Neural cell (in vitro differentiated cells): ENCODE results near the gene GLRX. TPM values are rescaled to one million over a fixed set of nuclear protein-coding genes. Genes with fewer than 3 reads are reported as not detected.

Experiments used
- H2AFZ ChIP-seq: fragments of 200-600, 300-800 bp; sonication (generic), shearing (Covaris generic); 2 replicates; pipeline ENCODE4 v1.6.0; 2014; ENCODE audit warnings: low read depth, mild to moderate bottlenecking, antibody characterized with exemption, low read length, moderate library complexity
- H3F3A ChIP-seq: fragments of 200-600 bp; shearing (Covaris generic); 2 replicates; pipeline ENCODE4 v1.6.1; 2016; ENCODE audit warnings: mild to moderate bottlenecking, moderate library complexity, mixed read lengths, antibody characterized with exemption, low read length; ENCODE audit not compliant: insufficient read depth, poor library complexity, severe bottlenecking
- H3K27ac ChIP-seq: fragments of 200-600, 300-800 bp; sonication (generic), shearing (Covaris generic); 2 replicates; pipeline ENCODE4 v1.5.1; 2014; ENCODE audit warnings: mild to moderate bottlenecking, low read length, moderate library complexity
- H3K27me3 ChIP-seq: fragments of 300-800, 200-600 bp; sonication (generic), shearing (Covaris generic); 2 replicates; pipeline ENCODE4 v1.6.0; 2014; ENCODE audit warnings: mild to moderate bottlenecking, low read depth, low read length, moderate library complexity; ENCODE audit not compliant: insufficient read depth
- H3K36me3 ChIP-seq: fragments of 300-800, 200-600 bp; sonication (generic), shearing (Covaris generic); 2 replicates; pipeline ENCODE4 v1.5.1; 2014; ENCODE audit warnings: mild to moderate bottlenecking, antibody characterized with exemption, low read length, moderate library complexity; ENCODE audit not compliant: insufficient read depth
- H3K4me2 ChIP-seq: fragments of 300-800, 200-600 bp; sonication (generic), shearing (Covaris generic); 2 replicates; pipeline ENCODE4 v1.6.0; 2014; ENCODE audit warnings: mild to moderate bottlenecking, low read length
- H3K4me3 ChIP-seq: fragments of 300-800, 200-600 bp; sonication (generic), shearing (Covaris generic); 2 replicates; pipeline ENCODE4 v1.5.1; 2014; ENCODE audit warnings: mild to moderate bottlenecking, low read length, moderate library complexity
- H3K79me2 ChIP-seq: fragments of 200-600 bp; shearing (Covaris generic); replicated peaks from 2 replicates; pipeline ENCODE4 v1.6.0; 2014; ENCODE audit warnings: mild to moderate bottlenecking, low read length, moderate library complexity; ENCODE audit not compliant: insufficient read depth
- H3K9ac ChIP-seq: fragments of 300-800, 200-600 bp; sonication (generic), shearing (Covaris generic); 2 replicates; pipeline ENCODE4 v1.6.1; 2016; ENCODE audit warnings: mild to moderate bottlenecking, low read length, mixed read lengths
- H3K9me2 ChIP-seq: fragments of 200-600 bp; shearing (Covaris generic); 2 replicates; pipeline ENCODE4 v1.6.1; 2016; ENCODE audit warnings: mild to moderate bottlenecking, low read length, mixed read lengths; ENCODE audit not compliant: insufficient read depth
- H3K9me3 ChIP-seq: fragments of 200-600, 300-800 bp; sonication (generic), shearing (Covaris generic); 2 replicates; pipeline ENCODE4 v1.6.1; 2016; ENCODE audit warnings: mild to moderate bottlenecking, mixed run types, low read length, moderate library complexity, mixed read lengths
- H4K20me1 ChIP-seq: fragments of 200-600 bp; shearing (Covaris generic); 2 replicates; pipeline ENCODE4 v1.6.1; 2016; ENCODE audit warnings: mild to moderate bottlenecking, mixed run types; ENCODE audit not compliant: insufficient read depth
- CTCF ChIP-seq: fragments of 450-650 bp; IDR thresholded peaks from 2 replicates; pipeline ENCODE4 v1.5.1; 2014; ENCODE audit warnings: antibody characterized with exemption, mild to moderate bottlenecking, moderate library complexity; ENCODE audit not compliant: poor library complexity, severe bottlenecking
- EP300 ChIP-seq: fragments of 450-650 bp; conservative IDR thresholded peaks from 2 replicates; pipeline ENCODE4 v1.6.1; 2014; ENCODE audit warnings: antibody characterized with exemption, mild to moderate bottlenecking, moderate library complexity; ENCODE audit not compliant: poor library complexity, severe bottlenecking
- EZH2 ChIP-seq: fragments of 200-600, 300-800 bp; shearing (Covaris generic), sonication (generic); IDR thresholded peaks from 2 replicates; pipeline ENCODE4 v1.6.1; 2014; ENCODE audit warnings: antibody characterized with exemption, low read length, borderline replicate concordance, mild to moderate bottlenecking; ENCODE audit not compliant: insufficient read depth, poor library complexity, severe bottlenecking
- MXI1 ChIP-seq: fragments of 450-650 bp; conservative IDR thresholded peaks from 2 replicates; pipeline ENCODE4 v1.6.1; 2014; ENCODE audit warnings: antibody characterized with exemption, mild to moderate bottlenecking; ENCODE audit not compliant: poor library complexity, severe bottlenecking
- POLR2AphosphoS5 ChIP-seq: IDR thresholded peaks from 2 replicates; pipeline ENCODE4 v1.6.1; 2012
- RAD21 ChIP-seq: fragments of 450-650 bp; conservative IDR thresholded peaks from 2 replicates; pipeline ENCODE4 v1.6.1; 2014; ENCODE audit warnings: antibody characterized with exemption, mild to moderate bottlenecking, moderate library complexity
- REST ChIP-seq: IDR thresholded peaks from 2 replicates; pipeline ENCODE4 v1.6.1; 2012; ENCODE audit warnings: borderline replicate concordance
- SMC3 ChIP-seq: fragments of 450-650 bp; conservative IDR thresholded peaks from 2 replicates; pipeline ENCODE4 v1.6.1; 2014; ENCODE audit warnings: antibody characterized with exemption, mild to moderate bottlenecking, moderate library complexity; ENCODE audit not compliant: poor library complexity
- TAF1 ChIP-seq: IDR thresholded peaks from 2 replicates; pipeline ENCODE4 v1.6.1; 2012; ENCODE audit warnings: low read depth
- polyA plus RNA-seq: library from polyadenylated mRNA; depleted of rRNA; stranded (reverse); fragments of >200 nt; gene quantifications from 2 replicates; pipeline ENCODE4 v1.2.3, GENCODE V29; 2014

The GLRX gene
- polyA plus RNA-seq, 1 donor from 2014 or later, result 54.0 TPM

- Histone ChIP-seq H3K36me3 (no peaks in the 10 kb centered on the region), H3K27me3 (no peaks in the 10 kb centered on the region), H3K9me3 (no peaks in the 10 kb centered on the region), H3K27ac (no peak overlapping the region), H4K20me1 (no peaks in the 10 kb centered on the region), H3K4me2 (no peak overlapping the region), H3K79me2 (no peaks in the 10 kb centered on the region), H3F3A (no peaks in the 10 kb centered on the region), H3K4me3 (no peak overlapping the region), H2AFZ (no peak overlapping the region), H3K9me2 (no peaks in the 10 kb centered on the region), H3K9ac (no peak overlapping the region)
- no peak for TF ChIP-seq SMC3
- TF ChIP-seq CTCF, result no peak
- TF ChIP-seq EP300, result no peak
- no peak for TF ChIP-seq POLR2AphosphoS5
- no peak for TF ChIP-seq TAF1
- TF ChIP-seq RAD21, result no peak
- TF ChIP-seq MXI1, result no peak
- TF ChIP-seq EZH2, result no peak
Measured at GRCh38 chr5:95857185-95857945, 34.8 kb upstream of the GLRX start.

GRCh38 chr5:95856501-95856981 lies 34.0 kb upstream of the GLRX start:
- Histone ChIP-seq H3F3A (no peaks in the 10 kb centered on the region), H3K4me3 (no peak overlapping the region), H3K9me2 (no peaks in the 10 kb centered on the region), H2AFZ (no peak overlapping the region), H3K27me3 (no peaks in the 10 kb centered on the region), H3K4me2 (no peak overlapping the region), H4K20me1 (no peaks in the 10 kb centered on the region), H3K9me3 (no peaks in the 10 kb centered on the region), H3K9ac (no peak overlapping the region), H3K36me3 (no peaks in the 10 kb centered on the region), H3K79me2 (no peaks in the 10 kb centered on the region), H3K27ac (no peak overlapping the region)
- TF ChIP-seq RAD21 (no peak), POLR2AphosphoS5 (no peak), SMC3 (no peak), MXI1 (no peak), TAF1 (no peak), REST (no peak), EZH2 (no peak), EP300 (no peak), CTCF (no peak)
